ENCODE results near the gene PHLPP1. TPM values are rescaled to one million over a fixed set of nuclear protein-coding genes. Genes with fewer than 3 reads are reported as not detected.
"Not testable (repeated sequence)": the region's sequence is repeated elsewhere in the genome, so short reads cannot be mapped to it uniquely, and the experiment has no call there.

Gene PHLPP1
- total RNA-seq, 4 donors from 2014 or later = 15.7 to 21.8 (median 20.5) TPM

DNA sequence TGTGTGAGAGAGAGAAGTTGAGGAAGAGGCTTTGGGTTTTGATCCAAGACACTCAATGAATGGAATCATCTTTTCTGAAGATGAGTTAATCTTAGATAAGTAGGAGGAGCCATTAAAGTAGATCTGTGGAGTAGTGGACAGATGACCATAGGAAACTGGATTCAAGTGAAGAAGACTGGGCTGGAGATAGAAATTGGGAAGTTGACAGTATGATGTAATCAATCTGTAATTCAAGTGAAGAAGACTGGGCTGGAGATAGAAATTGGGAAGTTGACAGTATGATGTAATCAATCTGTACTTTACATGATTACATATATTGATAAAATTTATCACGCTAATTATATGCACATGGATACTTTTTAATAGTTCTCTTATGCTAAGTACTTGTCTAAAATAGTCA, 92.8 kb downstream of the PHLPP1 start:
- Histone ChIP-seq H3K4me1 (no peaks in the 10 kb centered on the region), H3K27me3 (no peaks in the 10 kb centered on the region)
- DNase-seq = no peak

DNA sequence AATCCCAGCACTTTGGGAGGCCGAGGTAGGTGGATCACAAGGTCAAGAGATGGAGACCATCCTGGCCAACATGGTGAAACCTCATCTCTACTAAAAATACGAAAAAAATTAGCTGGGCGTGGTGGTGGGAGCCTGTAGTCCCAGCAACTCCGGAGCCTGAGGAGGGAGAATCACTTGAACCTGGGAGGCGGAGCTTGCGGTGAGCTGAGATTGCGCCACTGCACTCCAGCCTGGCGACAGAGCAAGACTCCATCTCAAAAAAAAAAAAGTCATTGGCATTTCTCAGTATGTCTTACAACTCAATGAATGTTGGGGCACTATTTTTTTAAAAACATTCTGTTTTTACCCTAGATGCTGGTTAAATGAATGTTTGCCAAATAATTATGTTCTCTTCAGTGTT, 94.1 kb downstream of the PHLPP1 start:
- not testable (repeated sequence) for H3K9me3 ChIP-seq, H3K27me3 ChIP-seq, H3K27ac ChIP-seq, DNase-seq, H3K36me3 ChIP-seq, H3K4me3 ChIP-seq, H3K4me1 ChIP-seq

More for the DNA sequence above, 92.8 kb downstream of the PHLPP1 start:
- Histone ChIP-seq H3K36me3 (no peaks in the 10 kb centered on the region), H3K4me3 (no peak overlapping the region), H3K27ac (no peak overlapping the region), H3K9me3 (no peaks in the 10 kb centered on the region)
- TF ChIP-seq POLR2A (IDR thresholded peaks at IDR 0.05) = no peak
- TF ChIP-seq, protein P1, sequence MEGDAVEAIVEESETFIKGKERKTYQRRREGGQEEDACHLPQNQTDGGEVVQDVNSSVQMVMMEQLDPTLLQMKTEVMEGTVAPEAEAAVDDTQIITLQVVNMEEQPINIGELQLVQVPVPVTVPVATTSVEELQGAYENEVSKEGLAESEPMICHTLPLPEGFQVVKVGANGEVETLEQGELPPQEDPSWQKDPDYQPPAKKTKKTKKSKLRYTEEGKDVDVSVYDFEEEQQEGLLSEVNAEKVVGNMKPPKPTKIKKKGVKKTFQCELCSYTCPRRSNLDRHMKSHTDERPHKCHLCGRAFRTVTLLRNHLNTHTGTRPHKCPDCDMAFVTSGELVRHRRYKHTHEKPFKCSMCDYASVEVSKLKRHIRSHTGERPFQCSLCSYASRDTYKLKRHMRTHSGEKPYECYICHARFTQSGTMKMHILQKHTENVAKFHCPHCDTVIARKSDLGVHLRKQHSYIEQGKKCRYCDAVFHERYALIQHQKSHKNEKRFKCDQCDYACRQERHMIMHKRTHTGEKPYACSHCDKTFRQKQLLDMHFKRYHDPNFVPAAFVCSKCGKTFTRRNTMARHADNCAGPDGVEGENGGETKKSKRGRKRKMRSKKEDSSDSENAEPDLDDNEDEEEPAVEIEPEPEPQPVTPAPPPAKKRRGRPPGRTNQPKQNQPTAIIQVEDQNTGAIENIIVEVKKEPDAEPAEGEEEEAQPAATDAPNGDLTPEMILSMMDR (IDR thresholded peaks at IDR 0.05) = no peak

DNA sequence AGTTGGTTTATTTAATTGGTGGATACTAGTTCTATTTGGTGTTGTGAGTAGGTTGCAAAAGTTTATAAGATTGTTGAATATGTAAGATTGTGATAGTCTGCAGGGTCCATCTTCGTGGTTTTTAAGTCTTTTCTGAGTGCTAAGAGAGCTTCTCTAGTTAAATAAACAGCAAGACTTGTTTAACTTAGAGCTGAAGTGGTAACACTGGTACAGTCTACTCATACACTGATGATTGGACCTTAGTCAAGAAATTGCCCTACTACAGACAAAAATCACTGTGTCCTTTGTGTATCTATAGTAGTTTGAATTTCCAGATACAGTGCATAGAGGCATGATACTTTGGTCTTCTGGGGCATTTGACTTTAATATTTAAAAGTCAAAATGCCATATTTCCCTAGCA, 94.6 kb downstream of the PHLPP1 start:
- Histone ChIP-seq H3K4me3 (no peak overlapping the region), H3K9me3 (no peaks in the 10 kb centered on the region), H3K27ac (no peak overlapping the region), H3K36me3 (no peaks in the 10 kb centered on the region), H3K27me3 (no peaks in the 10 kb centered on the region), H3K4me1 (no peaks in the 10 kb centered on the region)
- no peak for DNase-seq
- TF ChIP-seq, protein P1 (IDR thresholded peaks at IDR 0.05) = no peak
- TF ChIP-seq POLR2A (IDR thresholded peaks at IDR 0.05) = no peak

DNA sequence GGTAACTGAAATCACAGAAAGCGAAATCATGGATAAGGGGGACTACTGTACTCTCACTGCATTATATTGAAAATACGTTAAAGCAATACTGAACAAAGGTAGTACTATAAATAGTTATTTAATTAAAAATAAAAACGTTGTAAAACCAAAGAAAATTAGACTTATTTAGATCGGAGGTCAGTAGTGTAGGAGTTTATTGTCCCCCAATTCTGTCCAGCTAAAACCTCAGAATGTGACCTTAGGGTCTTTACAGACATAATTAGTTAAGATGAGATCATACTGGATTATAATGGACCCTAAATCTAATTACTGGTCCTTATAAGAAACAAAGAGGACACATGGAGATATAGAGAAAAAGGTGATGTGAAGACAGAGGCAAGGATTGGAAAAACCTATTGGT, 95.3 kb downstream of the PHLPP1 start:
- Histone ChIP-seq H3K27ac (no peak overlapping the region), H3K36me3 (no peaks in the 10 kb centered on the region), H3K4me3 (no peak overlapping the region), H3K9me3 (no peaks in the 10 kb centered on the region), H3K27me3 (no peaks in the 10 kb centered on the region), H3K4me1 (peaks cover 0 to 4% (median 0%) of the 10 kb centered on the region in 4 donors)
- no peak for DNase-seq
- TF ChIP-seq, protein P1 (IDR thresholded peaks at IDR 0.05) = no peak
- TF ChIP-seq POLR2A (IDR thresholded peaks at IDR 0.05) = no peak

DNA sequence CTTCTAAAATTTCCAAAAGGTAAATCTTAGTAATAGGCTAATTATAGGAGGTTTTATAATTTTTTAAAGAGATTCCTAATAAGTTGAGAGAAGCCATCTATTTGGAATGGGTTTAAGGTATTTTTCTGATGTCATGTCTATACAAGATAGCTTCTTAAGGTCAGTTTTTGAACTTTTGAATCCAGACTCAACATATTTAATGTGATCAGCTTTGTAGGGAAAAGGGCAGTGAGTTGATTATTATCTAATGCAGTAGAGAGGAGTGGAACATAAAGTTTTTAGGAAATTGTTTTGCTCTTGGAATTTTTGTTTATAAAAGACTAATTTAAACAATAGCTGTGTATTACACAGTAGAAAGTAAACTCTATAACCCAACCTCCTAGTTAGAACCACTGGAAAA, 96.3 kb downstream of the PHLPP1 start:
- Histone ChIP-seq H3K27ac (peak overlapping the region in 1 of 4 donors; percentile 12), H3K27me3 (no peaks in the 10 kb centered on the region), H3K36me3 (no peaks in the 10 kb centered on the region), H3K4me1 (peaks cover 0 to 6% (median 0%) of the 10 kb centered on the region in 4 donors), H3K9me3 (no peaks in the 10 kb centered on the region), H3K4me3 (no peak overlapping the region)
- TF ChIP-seq, protein P1 (IDR thresholded peaks at IDR 0.05) = no peak
- TF ChIP-seq POLR2A (IDR thresholded peaks at IDR 0.05) = no peak
- DNase-seq = no peak

DNA sequence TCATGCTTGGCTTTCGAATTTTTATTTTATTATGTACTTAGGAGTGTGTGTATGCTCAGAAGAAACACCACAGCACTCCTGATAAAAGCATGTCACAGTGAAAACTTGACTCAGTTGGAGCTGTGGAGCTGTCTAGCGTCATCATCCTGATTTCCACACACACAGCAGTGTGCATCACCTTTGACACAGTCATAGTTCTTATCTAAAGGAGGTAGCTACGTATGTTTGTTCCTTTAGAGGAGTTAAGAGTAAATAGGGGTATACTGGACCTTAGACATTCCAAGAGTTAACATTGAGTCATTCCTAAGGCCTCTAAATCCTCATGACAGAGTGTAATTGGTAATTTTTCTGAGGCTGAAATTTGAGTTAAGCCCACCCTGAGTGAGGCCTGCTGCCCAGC, 96.9 kb downstream of the PHLPP1 start:
- Histone ChIP-seq H3K4me1 (peaks cover 0 to 6% (median 0%) of the 10 kb centered on the region in 4 donors), H3K4me3 (no peak overlapping the region), H3K9me3 (no peaks in the 10 kb centered on the region), H3K27ac (peak overlapping the region in 1 of 4 donors; percentile 12), H3K36me3 (no peaks in the 10 kb centered on the region), H3K27me3 (no peaks in the 10 kb centered on the region)
- peak in 1 of 3 donors; percentile 52 for DNase-seq
- TF ChIP-seq, protein P1 (IDR thresholded peaks at IDR 0.05) = no peak
- TF ChIP-seq POLR2A (IDR thresholded peaks at IDR 0.05) = no peak

Measured in Peyer's patch (tissue), 4 donors.